Measurements from ENCODE around the gene NCOA7. TPM values are rescaled to one million over a fixed set of nuclear protein-coding genes. Genes with fewer than 3 reads are reported as not detected.
A peak's percentile ranks its signal among the peaks of the same experiment; 100 is the strongest.

The NCOA7 gene
- total RNA-seq, 1 experiment from 2014 or later: 9.4 TPM

GRCh38 chr6:125798734-125799508, 8.2 kb downstream of the NCOA7 start:
- H2AFZ ChIP-seq (ENCODE audit: low read length): no peak overlapping the region
- 100% methylated on average over 1 of the region's 5 CpGs for WGBS (ENCODE audit: extremely low coverage, insufficient read length, low lambda C conversion rate)
- no peaks in the 10 kb centered on the region for H3K27me3 Mint-ChIP-seq (ENCODE audit: low read depth)
- no peak overlapping the region for H4K8ac ChIP-seq (replicated peaks; ENCODE audit: insufficient read length, low read depth, low read length)
- no peak overlapping the region for H3T11ph ChIP-seq (ENCODE audit: low read length)
- H3K23ac ChIP-seq (ENCODE audit: insufficient read length, low read depth, low read length): no peak overlapping the region
- no peak overlapping the region for H2BK120ac ChIP-seq (ENCODE audit: low read depth, low read length, poor library complexity, severe bottlenecking)
- no peaks in the 10 kb centered on the region for H3K27me3 ChIP-seq (ENCODE audit: insufficient read depth, low read length)
- no peak overlapping the region for H2BK12ac ChIP-seq (ENCODE audit: insufficient read length, low read depth, low read length)
- peaks cover 3% of the 10 kb centered on the region; the same call in 1 of the 2 replicates for H3K4me1 ChIP-seq (ENCODE audit: insufficient read depth, low read length)
- no peaks in the 10 kb centered on the region for H3K4me1 Mint-ChIP-seq
- H3K79me1 ChIP-seq (ENCODE audit: insufficient read depth, low read depth, low read length, poor library complexity, severe bottlenecking): no peaks in the 10 kb centered on the region
- H3K56ac ChIP-seq (ENCODE audit: insufficient read length, low read depth, low read length): no peak overlapping the region
- H3K36me3 Mint-ChIP-seq (ENCODE audit: insufficient read depth in 1 of 3, low read depth in 3 of 3): no peaks in the 10 kb centered on the region
- no peak overlapping the region for H3K27ac ChIP-seq (ENCODE audit: insufficient read length, low read depth, low read length)
- no peak overlapping the region for H3K18ac ChIP-seq (ENCODE audit: insufficient read length, low read depth, low read length)
- no peak overlapping the region for H4K91ac ChIP-seq (ENCODE audit: insufficient read length, low read depth, low read length)
- no peak for DNase-seq
- no peak for TF ChIP-seq CTCF (conservative IDR thresholded peaks at IDR 0.05)
- no peaks in the 10 kb centered on the region for H3K79me2 ChIP-seq (ENCODE audit: insufficient read depth, low read length)
- H3K9me3 Mint-ChIP-seq: no peaks in the 10 kb centered on the region
- no peak overlapping the region for H2BK20ac ChIP-seq (ENCODE audit: low read depth, low read length, poor library complexity, severe bottlenecking)
- no peak overlapping the region for H2AK5ac ChIP-seq (ENCODE audit: insufficient read length, low read length)
- H3K23me2 ChIP-seq (ENCODE audit: insufficient read length, low read depth, low read length, poor library complexity, severe bottlenecking): no peaks in the 10 kb centered on the region
- no peaks in the 10 kb centered on the region for H4K20me1 ChIP-seq (ENCODE audit: control insufficient read depth, insufficient read depth, insufficient read length)
- H3K27ac Mint-ChIP-seq: peak overlapping the region in 1 of 3 experiments; percentile 36; a peak in 1 of 7 replicates
- no peak overlapping the region for H3K4me3 Mint-ChIP-seq
- H2BK15ac ChIP-seq (ENCODE audit: low read depth, low read length): no peak overlapping the region
- peak overlapping the region; percentile 48 for H3K9ac ChIP-seq (ENCODE audit: extremely low read depth, insufficient read length, low read length)
- H3K9me3 ChIP-seq (ENCODE audit: control insufficient read depth, low read depth, low read length): no peaks in the 10 kb centered on the region
- H2BK5ac ChIP-seq (ENCODE audit: insufficient read length, low read length): no peak overlapping the region
- H3K14ac ChIP-seq (ENCODE audit: insufficient read depth, low read length): no peak overlapping the region
- no peak overlapping the region for H3K4me2 ChIP-seq (ENCODE audit: insufficient read depth, insufficient read length, low read length)
- H4K5ac ChIP-seq (ENCODE audit: insufficient read length, low read depth, low read length): no peak overlapping the region
- H3K4ac ChIP-seq (ENCODE audit: low read depth, low read length): no peak overlapping the region
